Measurements from ENCODE around the gene DNAAF1.
"Not testable (repeated sequence)": the region's sequence is repeated elsewhere in the genome, so short reads cannot be mapped to it uniquely, and the experiment has no call there.

The DNAAF1 gene

GRCh38 chr16:84115919-84116719, 29.0 kb upstream of the DNAAF1 start:
- H3K27ac Mint-ChIP-seq, result peak overlapping the region; percentile 92
- H3K36me3 Mint-ChIP-seq, result peaks cover 3% of the 10 kb centered on the region
- CTCF ChIA-PET, result interaction anchor here (0.8 to 2.7 kb wide), 8 partner anchors 15 to 71 kb away, joined by 3 to 12 read pairs (median 4); partner anchors contain the start of gene TAF1C
- peak overlapping the region; percentile 84 for H3K4me3 Mint-ChIP-seq
- H3K27me3 Mint-ChIP-seq, result no peaks in the 10 kb centered on the region
- peaks cover 25% of the 10 kb centered on the region for H3K4me1 Mint-ChIP-seq
- DNase-seq, result peak; percentile 74
- H3K9me3 Mint-ChIP-seq, result no peaks in the 10 kb centered on the region

GRCh38 chr16:84116720-84117493, 28.2 kb upstream of the DNAAF1 start, which contains the start of gene MBTPS1:
Gene MBTPS1, minus strand, starts transcription at chr16:84116942. Its CDS starts 15,159 bp downstream, at chr16:84101783.
- peaks cover 3% of the 10 kb centered on the region for H3K36me3 Mint-ChIP-seq
- CTCF ChIA-PET, result interaction anchor here (0.8 to 2.7 kb wide), 9 partner anchors 15 to 70 kb away, joined by 3 to 12 read pairs (median 4); partner anchors contain the start of gene TAF1C
- H3K9me3 Mint-ChIP-seq, result no peaks in the 10 kb centered on the region
- H3K27ac Mint-ChIP-seq, result peak within 1 kb of the TSS; percentile 94
- H3K4me1 Mint-ChIP-seq, result peaks cover 25% of the 10 kb centered on the region
- H3K27me3 Mint-ChIP-seq, result no peaks in the 10 kb centered on the region
- peak; percentile 98 for DNase-seq
- peak within 1 kb of the TSS; percentile 93 for H3K4me3 Mint-ChIP-seq

GRCh38 chr16:84117494-84117843, 27.6 kb upstream of the DNAAF1 start:
- Mint-ChIP-seq H3K4me1 (peaks cover 25% of the 10 kb centered on the region), H3K36me3 (peaks cover 3% of the 10 kb centered on the region), H3K4me3 (peak overlapping the region; percentile 93), H3K27ac (peak overlapping the region; percentile 94), H3K27me3 (no peaks in the 10 kb centered on the region), H3K9me3 (no peaks in the 10 kb centered on the region)
- no peak for DNase-seq
- CTCF ChIA-PET, result interaction anchor here (1.3 to 2.7 kb wide), 4 partner anchors 28 to 69 kb away, joined by 3 to 12 read pairs (median 8); partner anchors contain the start of gene TAF1C

GRCh38 chr16:84118315-84118714, 26.8 kb upstream of the DNAAF1 start:
- Mint-ChIP-seq H3K4me3 (peak overlapping the region; percentile 51), H3K4me1 (peaks cover 25% of the 10 kb centered on the region)
- H3K36me3 Mint-ChIP-seq, DNase-seq, H3K27ac Mint-ChIP-seq, H3K9me3 Mint-ChIP-seq, H3K27me3 Mint-ChIP-seq: not testable (repeated sequence)
- CTCF ChIA-PET, result interaction anchor here (1.1 to 2.7 kb wide), 2 partner anchors 29 to 69 kb away, joined by 4 to 12 read pairs; partner anchors contain the start of gene TAF1C

GRCh38 chr16:84119368-84119767, 25.7 kb upstream of the DNAAF1 start:
- DNase-seq, result no peak
- H3K36me3 Mint-ChIP-seq, result peaks cover under 1% of the 10 kb centered on the region
- no peaks in the 10 kb centered on the region for H3K9me3 Mint-ChIP-seq
- no peaks in the 10 kb centered on the region for H3K27me3 Mint-ChIP-seq
- CTCF ChIA-PET, result interaction anchor here (0.6 to 1.1 kb wide), 2 partner anchors 68 to 163 kb away, joined by 3 to 4 read pairs; partner anchors contain the start of gene TAF1C
- H3K27ac Mint-ChIP-seq, result no peak overlapping the region
- peaks cover 22% of the 10 kb centered on the region for H3K4me1 Mint-ChIP-seq
- H3K4me3 Mint-ChIP-seq, result no peak overlapping the region

- no peak overlapping the region for H3K4me3 Mint-ChIP-seq
Measured at GRCh38 chr16:84120023-84120422, 25.1 kb upstream of the DNAAF1 start.

GRCh38 chr16:84121007-84121406, 24.1 kb upstream of the DNAAF1 start:
- Mint-ChIP-seq H3K4me1 (peaks cover 18% of the 10 kb centered on the region), H3K9me3 (no peaks in the 10 kb centered on the region)
- CTCF ChIA-PET, result no interaction called here

More at GRCh38 chr16:84120023-84120422, 25.1 kb upstream of the DNAAF1 start:
- DNase-seq, result no peak
- Mint-ChIP-seq H3K36me3 (no peaks in the 10 kb centered on the region), H3K27ac (no peak overlapping the region), H3K9me3 (no peaks in the 10 kb centered on the region), H3K4me1 (peaks cover 21% of the 10 kb centered on the region), H3K27me3 (no peaks in the 10 kb centered on the region)
- CTCF ChIA-PET, result interaction anchor here (0.6 kb wide), 1 partner anchor 163 kb away, joined by 3 read pairs; no protein-coding TSS in a partner anchor

GRCh38 chr16:84124257-84125073, 20.6 kb upstream of the DNAAF1 start:
- CTCF ChIA-PET, result no interaction called here

More at GRCh38 chr16:84121007-84121406, 24.1 kb upstream of the DNAAF1 start:
- Mint-ChIP-seq H3K4me3 (no peak overlapping the region), H3K36me3 (no peaks in the 10 kb centered on the region), H3K27ac (no peak overlapping the region), H3K27me3 (no peaks in the 10 kb centered on the region)
- DNase-seq, result no peak

GRCh38 chr16:84131117-84131516, 14.0 kb upstream of the DNAAF1 start:
- no peak overlapping the region for H3K27ac Mint-ChIP-seq
- DNase-seq, result no peak
- no peaks in the 10 kb centered on the region for H3K9me3 Mint-ChIP-seq
- no peaks in the 10 kb centered on the region for H3K4me1 Mint-ChIP-seq
- peaks cover 4% of the 10 kb centered on the region for H3K36me3 Mint-ChIP-seq
- no peaks in the 10 kb centered on the region for H3K27me3 Mint-ChIP-seq
- CTCF ChIA-PET, result interaction anchor here (1.8 kb wide), 1 partner anchor 56 kb away, joined by 4 read pairs; the partner anchor contains the start of gene TAF1C
- H3K4me3 Mint-ChIP-seq, result no peak overlapping the region

More at GRCh38 chr16:84124257-84125073, 20.6 kb upstream of the DNAAF1 start:
- no peak overlapping the region for H3K4me3 Mint-ChIP-seq
- H3K27me3 Mint-ChIP-seq, result no peaks in the 10 kb centered on the region
- no peak for DNase-seq
- H3K9me3 Mint-ChIP-seq, result no peaks in the 10 kb centered on the region
- H3K4me1 Mint-ChIP-seq, result peaks cover 3% of the 10 kb centered on the region
- peaks cover 1% of the 10 kb centered on the region for H3K36me3 Mint-ChIP-seq
- H3K27ac Mint-ChIP-seq, result no peak overlapping the region

- H3K36me3 Mint-ChIP-seq, result peaks cover 4% of the 10 kb centered on the region
- CTCF ChIA-PET, result interaction anchor here (0.6 to 1.8 kb wide), 4 partner anchors 9 to 54 kb away, joined by 3 to 4 read pairs (median 4); partner anchors contain the start of gene TAF1C
- H3K27me3 Mint-ChIP-seq, result no peaks in the 10 kb centered on the region
- H3K4me3 Mint-ChIP-seq, result no peak overlapping the region
- no peak overlapping the region for H3K27ac Mint-ChIP-seq
- DNase-seq, result no peak
- peaks cover under 1% of the 10 kb centered on the region for H3K4me1 Mint-ChIP-seq
- H3K9me3 Mint-ChIP-seq, result no peaks in the 10 kb centered on the region
Measured at GRCh38 chr16:84132527-84133285, 12.4 kb upstream of the DNAAF1 start.

- H3K4me3 Mint-ChIP-seq, result no peak overlapping the region
- CTCF ChIA-PET, result interaction anchor here (1.5 kb wide), 1 partner anchor 25 kb away, joined by 3 read pairs; no protein-coding TSS in a partner anchor
- no peak overlapping the region for H3K27ac Mint-ChIP-seq
- H3K9me3 Mint-ChIP-seq, result no peaks in the 10 kb centered on the region
- no peaks in the 10 kb centered on the region for H3K36me3 Mint-ChIP-seq
- peaks cover 22% of the 10 kb centered on the region for H3K4me1 Mint-ChIP-seq
- H3K27me3 Mint-ChIP-seq, result no peaks in the 10 kb centered on the region
- no peak for DNase-seq
Measured at GRCh38 chr16:84136331-84137125, 8.6 kb upstream of the DNAAF1 start.

GRCh38 chr16:84137287-84137686, 7.8 kb upstream of the DNAAF1 start:
- Mint-ChIP-seq H3K4me1 (peaks cover 25% of the 10 kb centered on the region), H3K27ac (no peak overlapping the region), H3K36me3 (no peaks in the 10 kb centered on the region), H3K4me3 (no peak overlapping the region), H3K27me3 (no peaks in the 10 kb centered on the region), H3K9me3 (no peaks in the 10 kb centered on the region)
- no peak for DNase-seq
- CTCF ChIA-PET, result interaction anchor here (1.5 kb wide), 1 partner anchor 24 kb away, joined by 3 read pairs; no protein-coding TSS in a partner anchor
